Stimulated activated CD4-positive, alpha-beta T cell treated with anti-CD3 and anti-CD28 coated beads, Interleukin-1b, Interleukin-23, amount 100 ng/mL, for 1 hour (primary cell): Measurements from ENCODE around the gene APBB1IP.

Experiments
- DNase-seq, 2 donors: peaks; one replicate each; pipeline ENCODE4 v3.0.0-alpha.2; 2020; ENCODE audit warnings: low read depth in 2 of 2

The APBB1IP gene

DNA sequence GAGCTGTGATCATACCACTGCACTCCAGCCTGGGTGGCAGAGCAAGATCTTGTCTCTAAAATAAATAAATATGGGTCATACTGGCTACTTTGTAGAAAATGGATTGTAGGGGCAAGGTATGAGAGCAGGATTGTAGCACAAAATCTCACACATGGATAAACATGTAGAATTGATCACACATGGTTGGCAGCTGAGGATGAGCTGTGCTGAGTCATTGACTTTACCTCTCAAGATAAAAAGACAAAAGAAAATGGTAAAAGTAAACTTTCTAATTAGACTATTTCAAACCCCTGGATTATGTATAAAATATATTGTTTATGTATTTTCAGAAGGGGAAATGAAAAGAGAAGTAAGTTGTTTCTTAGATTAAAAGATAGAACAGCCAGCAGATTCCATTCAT is 69.3 kb downstream of the APBB1IP start:
- no peak for DNase-seq

DNA sequence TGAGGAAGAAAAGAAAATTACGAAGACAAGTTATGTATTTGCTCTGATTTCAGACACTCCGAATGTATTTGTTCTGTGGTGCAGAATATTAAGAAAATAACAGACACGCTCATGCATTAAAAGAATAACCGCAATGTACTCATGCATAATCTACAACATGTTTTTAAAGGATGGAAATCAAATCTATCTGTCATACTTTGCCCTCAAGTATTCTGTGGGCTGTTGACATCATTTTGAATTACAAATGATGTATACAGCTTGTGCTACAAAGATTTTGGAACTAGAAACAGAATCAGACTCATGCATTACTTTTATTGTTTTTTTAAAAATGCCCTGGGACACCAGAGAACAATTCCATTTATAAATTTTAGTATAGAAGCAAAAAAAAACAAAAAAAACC is 69.9 kb downstream of the APBB1IP start:
- DNase-seq: no peak

DNA sequence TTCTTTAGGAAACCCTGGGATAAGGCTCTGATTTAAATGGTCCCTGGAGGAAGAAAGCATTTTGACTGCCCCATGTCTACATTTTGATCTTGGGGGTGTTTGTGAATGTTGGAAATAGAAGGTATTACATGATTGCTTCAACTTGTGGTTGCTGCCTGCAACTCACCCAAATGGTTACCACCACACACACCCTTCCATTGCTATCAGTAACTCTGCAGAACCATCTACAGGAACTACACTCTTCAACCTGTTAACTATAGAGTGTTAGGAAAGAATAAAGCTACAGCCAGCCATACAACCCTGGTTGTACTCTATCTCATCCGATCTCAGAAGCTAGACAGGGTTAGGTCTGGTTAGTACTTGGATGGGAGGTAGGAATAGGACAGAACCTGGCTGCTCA is 71.2 kb downstream of the APBB1IP start:
- DNase-seq: no peak

DNA sequence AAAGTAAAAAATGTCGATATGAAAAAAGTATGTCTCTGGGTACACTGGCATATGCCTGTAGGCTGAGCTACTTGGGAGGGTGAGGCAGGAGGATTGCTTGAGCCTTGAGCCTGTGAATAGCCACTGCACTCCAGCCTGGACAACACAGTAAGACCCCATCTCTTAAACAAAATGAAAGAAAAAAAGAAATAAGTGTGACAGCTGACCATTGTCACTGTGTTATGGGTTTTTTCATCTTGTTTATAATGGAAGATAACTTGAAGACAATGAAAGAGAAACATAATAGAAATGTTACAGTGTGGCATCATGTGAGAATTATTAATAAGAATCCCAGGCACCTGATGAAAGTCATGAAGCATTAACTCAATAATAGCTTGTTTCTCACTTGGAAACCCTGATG is 75.0 kb downstream of the APBB1IP start:
- no peak for DNase-seq

DNA sequence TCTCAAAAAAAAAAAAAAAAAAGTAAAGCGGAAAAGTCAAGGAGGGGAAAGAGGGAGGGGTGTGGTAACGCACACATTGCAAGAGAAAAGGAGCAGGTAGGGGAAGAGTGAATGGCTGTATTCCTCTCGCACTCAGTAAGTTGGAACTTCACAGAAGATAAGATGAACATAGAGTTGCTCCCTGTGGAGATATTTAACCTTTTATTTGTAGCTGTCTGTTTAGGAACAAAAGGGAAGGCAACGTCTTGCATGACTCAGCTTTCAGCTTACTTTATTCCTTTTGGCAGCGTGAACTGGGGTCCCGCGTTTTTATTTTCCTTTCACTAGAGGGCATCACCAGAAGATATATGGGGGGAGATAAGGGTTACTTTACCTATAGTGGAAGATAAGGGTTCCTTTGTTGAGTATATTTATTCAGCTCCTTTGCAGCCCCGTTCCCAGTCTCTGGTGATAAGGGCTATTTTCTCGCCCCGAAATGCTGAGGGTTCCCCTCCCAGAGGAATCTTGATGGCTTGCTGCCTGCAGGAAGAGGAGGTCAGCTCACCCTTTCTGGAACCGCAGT is 78.5 kb downstream of the APBB1IP start:
- DNase-seq: no peak

DNA sequence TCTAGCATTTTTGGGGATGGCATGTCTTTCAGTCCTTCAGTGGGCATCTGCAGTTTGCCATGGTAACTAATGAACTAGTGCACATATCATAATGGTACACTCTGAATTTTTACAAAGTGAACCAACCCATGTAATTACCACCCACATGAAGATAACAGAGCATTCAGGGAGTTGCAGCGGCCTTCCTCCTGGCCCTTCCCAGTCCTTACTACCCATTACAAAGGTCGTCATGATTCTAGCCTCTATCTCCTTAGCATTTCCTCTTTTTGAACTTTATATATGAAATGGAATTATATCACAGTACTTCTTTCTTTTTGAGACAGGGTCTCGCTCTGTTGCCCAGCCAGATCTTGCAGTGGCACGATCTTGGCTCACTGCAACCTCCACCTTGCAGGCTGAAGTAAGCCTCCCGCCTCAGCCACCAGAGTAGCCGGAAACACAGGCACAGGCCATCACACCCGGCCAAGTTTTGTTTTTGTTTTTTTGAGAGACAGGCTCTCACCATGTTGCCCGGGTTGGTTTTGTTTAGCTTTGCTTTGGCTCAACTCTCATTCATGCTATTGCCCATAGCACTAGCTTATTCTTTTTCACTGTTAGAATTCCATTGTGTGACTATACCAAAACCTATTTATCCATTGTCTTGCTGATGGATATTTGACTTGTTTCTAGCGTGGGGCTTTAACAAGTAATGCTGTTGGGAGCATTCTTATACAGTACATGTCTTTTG is 79.2 kb downstream of the APBB1IP start:
- no peak for DNase-seq

DNA sequence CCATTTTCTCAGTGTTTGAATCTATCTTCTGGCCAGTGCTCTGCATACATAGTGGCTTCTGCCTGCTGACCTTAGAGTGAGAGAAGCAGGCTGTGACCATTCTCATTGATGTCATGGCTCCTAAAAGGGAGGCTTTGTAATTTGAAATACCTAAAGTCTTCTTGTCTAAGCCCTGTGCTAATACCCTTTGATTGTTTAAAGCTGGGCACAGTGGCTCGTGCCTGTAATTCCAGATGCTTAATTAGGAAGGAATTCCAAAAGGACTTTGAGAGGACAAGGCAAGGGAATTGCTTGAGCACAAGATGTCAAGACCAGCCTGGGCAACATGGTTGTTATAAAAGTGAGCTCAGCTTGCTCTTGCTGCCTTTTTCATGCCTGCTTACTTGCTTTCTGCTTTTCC is 81.7 kb downstream of the APBB1IP start:
- DNase-seq: no peak

DNA sequence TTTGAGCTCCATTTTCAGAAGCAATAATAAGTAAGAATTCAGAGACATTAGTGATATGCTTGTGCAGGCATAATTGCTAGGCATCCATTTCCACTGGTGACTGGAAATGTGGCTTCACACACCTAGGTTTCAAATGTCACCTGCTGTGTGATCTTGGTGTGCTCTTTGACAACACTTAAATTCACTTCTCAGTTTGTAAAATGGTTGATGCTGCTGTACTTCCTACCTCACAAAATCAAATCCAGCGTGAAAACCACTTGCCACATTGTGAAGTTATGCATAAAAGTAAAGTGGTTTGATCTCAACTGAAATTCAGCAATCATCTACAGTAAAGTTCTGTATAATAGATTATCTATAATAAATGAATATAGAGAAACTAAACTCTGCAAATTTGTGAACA is 82.4 kb downstream of the APBB1IP start:
- no peak for DNase-seq

DNA sequence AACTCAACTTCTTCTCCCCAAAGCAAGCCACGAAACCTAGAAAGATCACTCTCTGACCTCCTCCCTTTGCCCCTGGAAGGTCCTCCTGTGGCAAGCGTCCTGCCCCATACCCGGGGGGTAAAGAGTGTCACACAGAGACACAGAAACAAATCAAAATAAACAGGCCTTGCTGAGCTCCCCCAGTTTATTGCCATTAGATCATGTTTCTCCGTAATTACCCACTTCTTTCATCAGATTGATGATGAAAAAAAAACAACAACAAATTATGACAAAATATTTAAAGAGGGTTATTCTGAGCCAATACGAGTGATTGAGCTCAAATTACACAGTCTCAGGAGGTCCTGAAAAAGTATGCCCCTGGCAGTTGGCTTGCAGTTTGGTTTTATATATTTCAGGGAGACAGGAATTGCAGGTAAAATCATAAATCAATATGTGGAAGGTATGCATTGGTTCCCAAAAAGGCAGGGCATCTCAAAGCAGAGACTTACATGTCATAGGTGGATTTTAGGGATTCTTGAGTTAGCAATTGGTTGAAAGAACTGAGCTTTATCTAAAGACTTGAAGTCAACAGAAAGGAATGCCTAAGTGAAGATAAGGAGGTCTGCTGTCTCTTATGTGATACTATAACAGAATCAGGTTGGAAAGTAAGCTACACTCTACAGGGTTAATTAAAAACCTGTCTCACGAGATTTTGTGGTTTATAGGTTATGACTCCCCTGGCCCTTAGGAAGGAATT is 86.2 kb downstream of the APBB1IP start:
- DNase-seq: no peak

DNA sequence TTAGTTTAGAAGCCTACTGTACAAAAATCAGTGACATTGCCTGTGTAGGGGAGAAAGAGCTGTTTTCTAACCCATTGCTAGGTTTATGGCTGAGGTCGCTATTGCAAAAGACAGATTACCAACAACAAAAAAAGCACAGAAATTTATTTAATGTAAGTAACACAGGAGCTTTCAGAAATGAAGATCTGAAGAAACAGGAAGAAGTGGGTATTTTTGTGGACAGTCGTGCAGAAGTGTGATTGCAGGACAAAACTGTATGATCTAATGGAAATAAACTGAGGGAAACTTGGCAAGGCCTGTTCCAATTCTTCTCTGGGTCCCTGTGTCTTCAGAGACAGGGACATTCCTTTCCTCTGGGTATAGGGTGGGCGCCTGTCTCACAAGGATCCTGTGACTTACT is 87.4 kb downstream of the APBB1IP start:
- DNase-seq: no peak

DNA sequence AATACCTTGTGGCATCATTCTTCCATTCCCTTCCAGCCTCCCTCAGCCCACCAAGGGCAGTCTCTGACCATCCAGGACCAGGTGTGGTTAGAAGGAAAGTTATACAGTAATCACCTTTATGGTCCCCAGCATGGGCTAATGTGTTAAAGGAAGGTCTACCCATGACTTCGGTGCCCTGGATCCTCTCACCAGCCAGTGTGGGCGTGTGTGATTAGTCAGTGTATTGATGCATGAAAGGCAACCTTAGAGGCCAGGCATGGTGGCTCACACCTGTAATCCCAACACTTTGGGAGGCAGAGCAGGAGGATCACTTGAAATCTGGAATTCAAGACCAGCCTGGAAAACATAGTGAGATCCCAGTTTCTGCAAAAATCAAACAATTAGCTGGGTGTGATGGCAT is 88.9 kb downstream of the APBB1IP start:
- no peak for DNase-seq

DNA sequence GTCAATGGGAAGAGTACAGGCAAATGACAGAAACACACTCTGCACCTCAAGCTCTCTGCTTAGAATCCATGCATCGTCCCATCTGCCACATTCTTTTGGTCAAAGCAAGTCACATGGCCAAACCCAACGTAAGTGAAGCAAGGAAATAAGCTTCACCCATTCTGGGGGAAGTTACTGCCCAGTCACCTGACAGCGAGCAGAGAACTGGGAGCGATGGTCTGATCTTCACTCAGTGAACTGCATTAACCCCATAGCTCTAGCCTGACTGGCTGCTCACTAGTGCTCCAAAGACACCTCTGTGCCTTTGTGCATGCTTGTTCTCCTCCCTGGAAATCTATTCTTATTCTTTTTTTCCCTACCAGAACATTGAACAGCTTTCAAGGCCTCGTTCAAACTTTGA is 89.9 kb downstream of the APBB1IP start:
- DNase-seq: no peak

DNA sequence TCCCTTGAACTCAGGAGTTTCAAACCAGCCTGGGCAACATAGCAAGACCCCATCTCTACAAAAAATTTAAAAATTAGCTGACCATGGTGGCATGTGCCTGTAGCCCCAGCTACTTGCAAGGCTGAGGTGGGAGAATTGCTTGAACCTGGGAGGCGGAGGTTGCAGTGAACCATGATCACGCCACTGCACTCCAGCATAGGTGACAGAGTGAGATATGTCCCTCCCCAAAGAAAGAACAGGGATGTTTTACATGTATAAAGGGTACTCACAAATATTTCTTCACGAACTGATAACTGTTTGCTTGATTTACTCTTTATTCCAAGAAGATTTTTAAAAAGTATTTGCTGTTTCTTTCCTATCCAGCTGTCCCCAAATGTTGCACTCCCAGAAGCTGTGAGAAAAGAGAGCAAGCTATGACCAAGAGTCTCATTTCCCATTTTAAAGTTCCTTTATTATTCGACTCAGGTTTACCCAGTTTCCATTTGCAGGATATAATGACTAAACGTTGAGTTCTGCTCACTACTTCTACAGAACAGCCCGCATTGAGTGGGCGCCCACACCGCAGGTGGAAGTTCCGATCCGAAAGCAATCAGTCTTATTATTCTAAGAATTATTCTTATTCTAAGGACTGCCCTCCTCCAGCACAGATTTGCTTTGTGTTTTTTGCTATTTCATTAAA is 90.7 kb downstream of the APBB1IP start:
- no peak for DNase-seq

DNA sequence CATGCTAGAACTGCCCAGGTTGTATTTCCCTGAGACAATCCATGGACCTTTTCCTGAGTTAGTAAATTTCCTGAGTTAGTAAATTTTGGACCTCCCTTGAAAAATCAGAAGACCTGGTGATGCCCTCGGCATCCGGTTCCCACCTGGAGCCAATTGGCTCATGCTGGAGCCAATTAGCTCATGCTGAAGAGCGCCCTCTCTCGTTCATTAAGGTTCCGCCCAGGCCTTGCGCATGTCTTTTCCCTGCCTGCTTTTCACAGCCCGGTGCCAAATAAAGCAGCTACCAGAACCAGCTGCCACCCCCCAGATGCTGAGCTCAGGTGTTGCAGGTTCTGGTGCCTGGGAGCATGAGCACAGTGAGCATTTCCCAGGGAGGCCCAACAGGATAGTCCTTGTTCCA is 96.2 kb downstream of the APBB1IP start:
- DNase-seq: no peak

DNA sequence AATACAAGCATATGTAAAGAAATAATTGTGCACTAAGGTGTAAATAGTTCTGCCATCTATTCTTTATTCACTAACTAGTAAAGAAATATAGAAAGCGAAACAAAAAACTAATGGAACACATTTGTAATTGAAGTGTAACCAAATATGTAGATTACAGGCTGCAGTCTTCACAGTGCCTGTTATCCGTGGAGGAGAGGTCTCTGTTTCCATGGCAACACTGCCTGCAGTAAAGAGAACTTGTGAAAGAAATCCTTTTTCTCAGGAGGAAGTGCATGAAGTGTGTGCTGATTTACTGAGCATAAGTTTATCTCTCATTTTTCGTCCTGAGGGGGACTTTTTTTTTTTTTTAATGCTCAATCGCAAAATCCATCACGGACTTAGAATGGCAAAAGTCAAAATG is 102.5 kb downstream of the APBB1IP start:
- no peak for DNase-seq

DNA sequence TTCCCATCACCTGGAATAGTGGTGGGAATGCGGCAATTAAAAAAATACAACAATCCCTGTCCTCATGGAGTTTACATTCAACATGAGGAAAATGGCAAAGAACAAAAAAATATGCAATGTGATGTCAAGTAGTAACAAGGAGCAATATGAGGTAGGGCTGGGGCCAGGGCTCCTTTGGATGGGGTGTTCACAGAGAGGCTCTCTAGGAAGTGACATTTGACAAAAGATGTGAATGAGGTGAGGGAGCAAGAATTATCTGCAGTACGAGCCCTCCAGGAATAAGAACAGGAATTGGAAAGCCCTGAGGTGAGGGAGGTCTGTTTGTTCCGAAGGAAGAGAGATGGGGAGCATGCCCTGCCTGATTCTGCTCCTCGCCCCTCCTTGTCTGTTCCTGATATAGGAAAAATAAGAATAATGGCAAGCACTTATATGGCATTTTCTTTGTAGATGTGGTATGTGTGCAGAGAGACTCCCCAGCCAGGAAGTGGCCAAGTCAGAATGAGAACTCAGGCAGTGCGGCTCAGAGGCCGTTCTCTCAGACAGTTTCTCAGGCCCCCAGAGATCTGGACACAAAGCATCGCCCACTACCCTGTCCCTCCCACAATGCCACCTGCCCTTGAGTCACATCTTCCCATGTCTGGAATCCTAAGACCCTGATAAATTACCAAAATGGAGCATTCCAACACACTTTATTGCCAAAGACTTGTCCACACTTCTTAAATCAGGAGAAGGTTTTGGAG is 105.6 kb downstream of the APBB1IP start:
- no peak for DNase-seq

DNA sequence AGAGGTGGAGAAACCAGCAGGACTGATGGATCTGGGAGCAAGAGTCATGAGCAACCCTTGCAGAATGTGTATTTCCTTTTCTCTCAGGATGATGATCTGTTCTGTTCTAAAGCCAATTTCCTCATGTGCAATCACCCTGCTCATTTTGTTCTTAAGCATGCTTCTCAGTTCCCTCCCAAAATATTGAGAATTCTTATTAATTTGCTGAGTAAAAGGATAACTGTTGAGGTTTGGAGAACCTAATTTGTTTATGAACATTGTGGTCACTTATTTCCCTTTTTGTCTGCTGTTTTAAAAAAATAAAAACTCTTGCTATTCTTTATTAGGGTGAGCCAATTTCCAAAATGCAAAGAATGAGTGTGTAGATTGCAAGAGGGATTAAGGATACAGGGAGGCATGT is 106.8 kb downstream of the APBB1IP start:
- DNase-seq: no peak

DNA sequence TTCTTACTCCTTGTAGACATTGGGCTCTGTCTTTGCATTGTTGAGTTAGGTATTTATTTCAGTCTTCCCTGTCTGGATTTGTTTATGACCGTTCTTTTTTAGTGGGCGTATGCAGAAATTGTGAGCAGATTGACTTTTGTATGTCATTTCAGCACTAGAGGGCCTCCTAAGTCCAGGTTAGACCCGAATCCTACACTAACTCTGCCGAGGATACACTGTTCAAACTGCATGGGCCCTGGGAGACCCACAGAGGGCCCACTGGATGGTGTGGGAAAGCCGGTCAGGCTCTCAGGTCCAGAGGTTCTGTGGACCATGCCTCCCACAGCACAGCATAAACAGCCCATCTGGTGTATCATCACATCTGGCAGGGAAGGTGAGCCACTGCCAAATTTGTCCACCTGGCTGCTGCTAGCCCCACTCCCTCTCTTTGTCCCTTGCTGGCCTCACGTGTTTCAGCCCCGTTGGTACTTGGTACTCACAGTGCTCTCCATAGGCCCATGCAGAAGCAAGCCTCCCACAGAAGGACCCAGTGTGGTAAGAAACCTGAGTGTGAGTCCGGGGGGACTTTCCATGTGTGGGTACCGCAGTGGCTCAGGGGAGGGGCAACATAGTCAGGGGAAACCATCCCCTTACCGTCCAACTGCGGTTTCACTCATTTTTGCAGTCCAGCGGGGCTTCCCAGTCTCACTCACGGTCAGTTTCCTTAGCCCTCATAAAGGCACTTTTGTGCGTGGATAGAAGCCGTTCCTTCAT is 112.8 kb downstream of the APBB1IP start:
- no peak for DNase-seq

DNA sequence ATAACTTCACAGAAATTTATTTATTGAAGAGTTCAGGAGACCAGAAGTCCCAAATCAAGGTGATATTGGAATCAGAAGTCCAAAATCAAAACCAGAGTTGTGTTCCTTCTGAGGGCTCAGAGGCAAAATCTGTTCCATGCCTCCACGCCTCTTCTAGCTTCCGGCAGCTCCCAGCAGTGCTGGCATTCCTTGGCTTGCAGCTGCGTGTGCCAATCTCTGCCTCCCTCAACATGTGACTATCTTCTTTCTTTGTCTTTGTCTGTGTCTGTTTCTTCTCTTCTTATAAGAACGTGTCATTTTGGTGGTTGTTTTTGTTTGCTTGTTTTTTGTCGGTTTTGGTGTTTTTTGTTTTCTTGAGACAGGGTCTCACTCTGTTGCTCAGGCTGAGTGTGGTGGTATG is 116.1 kb downstream of the APBB1IP start:
- no peak for DNase-seq

DNA sequence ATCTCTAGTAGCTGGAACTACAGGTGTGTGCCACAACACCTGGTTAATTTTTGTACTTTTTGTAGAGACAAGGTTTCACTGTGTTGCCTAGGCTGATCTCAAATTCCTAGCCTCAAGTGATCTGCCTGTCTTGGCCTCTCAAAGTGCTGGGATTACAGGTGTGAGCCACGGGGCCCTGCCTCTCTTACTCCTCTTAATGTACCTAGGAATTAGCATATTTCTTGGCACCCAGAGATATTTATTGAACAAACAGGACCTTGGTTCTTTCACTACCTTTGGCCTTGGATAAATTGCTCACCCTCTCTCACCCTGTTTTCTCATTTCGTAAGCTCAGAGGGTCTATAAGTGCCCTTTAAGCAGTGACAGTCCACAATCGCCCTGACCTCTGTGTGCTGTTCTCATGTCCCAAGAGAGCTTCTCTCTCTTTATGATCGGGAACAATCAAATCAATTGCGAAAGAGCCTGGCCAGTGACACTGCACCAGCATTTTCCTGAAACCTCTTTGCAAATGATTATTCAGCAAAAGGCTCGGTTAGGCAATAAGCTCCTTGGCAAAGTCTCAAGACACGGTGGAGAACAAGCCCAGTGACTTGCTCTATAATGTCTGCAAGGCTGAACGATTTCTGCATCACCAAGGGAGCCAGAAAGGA is 117.7 kb downstream of the APBB1IP start:
- DNase-seq: no peak
